Measurements from ENCODE around the gene TMEM200A. TPM values are rescaled to one million over a fixed set of nuclear protein-coding genes. Genes with fewer than 3 reads are reported as not detected.
A peak's percentile ranks its signal among the peaks of the same experiment; 100 is the strongest.

The TMEM200A gene
- total RNA-seq, 1 donor: 137 TPM

DNA sequence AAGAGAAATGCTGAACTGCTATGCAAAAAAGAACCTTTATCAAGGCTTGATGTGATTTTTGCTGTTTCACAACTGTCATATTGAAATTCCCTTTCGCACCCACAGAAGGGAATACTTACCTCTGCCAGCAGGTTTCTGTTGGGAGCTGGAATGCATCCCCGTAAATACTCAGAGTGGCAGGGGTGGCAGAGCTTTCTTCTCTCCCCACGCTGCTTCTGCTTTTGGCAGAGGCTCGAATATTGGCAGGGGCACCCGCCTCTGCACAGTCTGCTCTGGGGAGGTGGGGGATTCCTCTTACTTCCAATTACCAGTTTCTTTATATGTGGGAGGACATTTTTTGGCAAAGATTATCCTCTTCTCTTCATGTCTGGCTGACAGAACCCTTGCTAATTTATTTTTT lies 28.4 kb downstream of the TMEM200A start:
- TF ChIP-seq, protein P1, sequence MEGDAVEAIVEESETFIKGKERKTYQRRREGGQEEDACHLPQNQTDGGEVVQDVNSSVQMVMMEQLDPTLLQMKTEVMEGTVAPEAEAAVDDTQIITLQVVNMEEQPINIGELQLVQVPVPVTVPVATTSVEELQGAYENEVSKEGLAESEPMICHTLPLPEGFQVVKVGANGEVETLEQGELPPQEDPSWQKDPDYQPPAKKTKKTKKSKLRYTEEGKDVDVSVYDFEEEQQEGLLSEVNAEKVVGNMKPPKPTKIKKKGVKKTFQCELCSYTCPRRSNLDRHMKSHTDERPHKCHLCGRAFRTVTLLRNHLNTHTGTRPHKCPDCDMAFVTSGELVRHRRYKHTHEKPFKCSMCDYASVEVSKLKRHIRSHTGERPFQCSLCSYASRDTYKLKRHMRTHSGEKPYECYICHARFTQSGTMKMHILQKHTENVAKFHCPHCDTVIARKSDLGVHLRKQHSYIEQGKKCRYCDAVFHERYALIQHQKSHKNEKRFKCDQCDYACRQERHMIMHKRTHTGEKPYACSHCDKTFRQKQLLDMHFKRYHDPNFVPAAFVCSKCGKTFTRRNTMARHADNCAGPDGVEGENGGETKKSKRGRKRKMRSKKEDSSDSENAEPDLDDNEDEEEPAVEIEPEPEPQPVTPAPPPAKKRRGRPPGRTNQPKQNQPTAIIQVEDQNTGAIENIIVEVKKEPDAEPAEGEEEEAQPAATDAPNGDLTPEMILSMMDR (IDR thresholded peaks at IDR 0.05; ENCODE audit: insufficient read depth, low read length): no peak
- no peak overlapping the region for H3K4me3 ChIP-seq (ENCODE audit: low read depth, low read length)
- no peak for DNase-seq (ENCODE audit: low read depth)

- DNase-seq (ENCODE audit: low read depth): no peak
- H3K4me3 ChIP-seq (ENCODE audit: low read depth, low read length): no peak overlapping the region
- TF ChIP-seq, protein P1 (IDR thresholded peaks at IDR 0.05; ENCODE audit: insufficient read depth, low read length): no peak
Measured at GRCh38 chr6:130395164-130395563, 29.3 kb downstream of the TMEM200A start.

DNA sequence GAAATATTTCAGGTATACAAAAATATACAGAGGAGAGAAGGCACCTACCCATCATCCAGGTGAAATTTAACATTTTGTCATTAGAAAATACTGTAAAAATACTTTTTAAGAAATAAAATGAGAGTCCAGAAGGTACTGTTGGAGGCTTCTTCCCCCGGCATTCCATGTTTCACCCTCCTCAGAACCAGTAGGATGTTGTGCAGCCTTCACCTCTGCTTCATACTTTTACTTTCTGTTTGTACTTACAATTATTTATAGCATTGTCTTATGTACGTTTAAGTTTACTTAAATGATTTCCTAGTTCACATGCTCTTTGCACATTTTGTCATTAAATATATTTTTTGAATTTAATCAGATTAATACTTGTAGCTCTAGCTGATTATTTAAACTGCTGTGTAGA lies 30.9 kb downstream of the TMEM200A start:
- TF ChIP-seq, protein P1 (IDR thresholded peaks at IDR 0.05; ENCODE audit: insufficient read depth, low read length): no peak

DNA sequence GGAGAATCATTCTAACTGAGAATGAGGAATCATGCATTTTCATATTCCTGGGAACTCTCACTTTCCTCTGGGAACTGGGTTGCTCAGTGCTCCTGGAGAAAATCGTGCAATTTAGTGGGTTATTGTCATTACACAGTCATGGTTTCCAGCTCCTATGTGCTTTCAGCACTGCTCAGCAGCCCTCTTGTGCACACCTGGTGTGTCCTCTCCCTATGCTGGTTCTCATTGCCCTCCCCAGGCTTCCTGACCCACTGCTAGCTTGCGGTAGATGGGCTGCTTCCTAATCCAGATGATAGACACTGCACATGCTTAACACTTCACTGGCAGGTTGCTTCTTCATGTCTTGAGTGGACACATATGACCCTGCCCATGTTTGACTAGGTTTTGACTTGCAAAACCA lies 39.7 kb downstream of the TMEM200A start:
- H3K4me3 ChIP-seq (ENCODE audit: low read depth, low read length): no peak overlapping the region
- TF ChIP-seq, protein P1 (IDR thresholded peaks at IDR 0.05; ENCODE audit: insufficient read depth, low read length): no peak
- no peak for DNase-seq (ENCODE audit: low read depth)

More for the DNA sequence above, 30.9 kb downstream of the TMEM200A start:
- peak overlapping the region; percentile 11 for H3K4me3 ChIP-seq (ENCODE audit: low read depth, low read length)
- DNase-seq (ENCODE audit: low read depth): no peak

GRCh38 chr6:130407032-130407431 lies 41.2 kb downstream of the TMEM200A start:
- no peak for DNase-seq (ENCODE audit: low read depth)
- no peak overlapping the region for H3K4me3 ChIP-seq (ENCODE audit: low read depth, low read length)
- TF ChIP-seq, protein P1 (IDR thresholded peaks at IDR 0.05; ENCODE audit: insufficient read depth, low read length): no peak

DNA sequence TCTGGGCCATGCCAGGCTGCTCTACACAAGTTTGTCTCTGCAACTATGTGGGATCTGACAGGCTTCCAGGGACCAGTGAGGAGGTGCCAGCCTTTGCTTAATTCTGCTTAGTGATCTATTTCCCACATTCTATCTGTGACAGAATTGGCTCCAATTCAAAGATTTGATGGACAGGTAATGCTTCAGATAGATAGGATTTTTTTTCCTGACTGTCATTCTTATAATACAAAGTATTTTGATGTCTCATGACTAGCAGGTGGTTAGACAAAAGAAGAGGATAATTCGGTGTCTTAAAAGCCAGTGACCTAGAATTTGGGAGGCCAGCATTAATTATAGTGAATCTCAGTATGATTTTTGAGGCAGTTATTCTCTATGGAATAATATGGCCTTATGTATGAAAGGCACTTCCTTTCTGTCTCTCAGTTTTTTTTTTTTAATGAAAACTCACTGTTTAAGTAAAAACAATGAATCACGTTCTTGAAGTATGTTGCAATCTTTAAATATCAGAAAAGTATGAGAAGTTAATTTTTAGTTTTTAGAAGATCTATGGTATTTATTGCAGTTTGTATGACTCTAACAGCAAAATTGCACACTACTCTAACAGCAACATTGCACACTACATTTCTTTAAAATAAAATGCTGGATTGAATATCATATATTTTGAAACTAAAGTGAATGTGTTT lies 43.7 kb downstream of the TMEM200A start:
- peak; percentile 61 for DNase-seq (ENCODE audit: low read depth)
- TF ChIP-seq, protein P1 (IDR thresholded peaks at IDR 0.05; ENCODE audit: insufficient read depth, low read length): no peak
- H3K4me3 ChIP-seq (ENCODE audit: low read depth, low read length): no peak overlapping the region

GRCh38 chr6:130411481-130411880 lies 45.7 kb downstream of the TMEM200A start:
- DNase-seq (ENCODE audit: low read depth): no peak
- H3K4me3 ChIP-seq (ENCODE audit: low read depth, low read length): no peak overlapping the region

More at GRCh38 chr6:130411481-130411880, 45.7 kb downstream of the TMEM200A start:
- TF ChIP-seq, protein P1 (IDR thresholded peaks at IDR 0.05; ENCODE audit: insufficient read depth, low read length): no peak

Measured in fibroblast of the aortic adventitia (primary cell).